ENCODE measurements around the gene MEOX1. TPM values are rescaled to one million over a fixed set of nuclear protein-coding genes. Genes with fewer than 3 reads are reported as not detected.
"Not testable (repeated sequence)": the region's sequence is repeated elsewhere in the genome, so short reads cannot be mapped to it uniquely, and the experiment has no call there.

The MEOX1 gene
- polyA plus RNA-seq, 1 donor, result 2.7 TPM

DNA sequence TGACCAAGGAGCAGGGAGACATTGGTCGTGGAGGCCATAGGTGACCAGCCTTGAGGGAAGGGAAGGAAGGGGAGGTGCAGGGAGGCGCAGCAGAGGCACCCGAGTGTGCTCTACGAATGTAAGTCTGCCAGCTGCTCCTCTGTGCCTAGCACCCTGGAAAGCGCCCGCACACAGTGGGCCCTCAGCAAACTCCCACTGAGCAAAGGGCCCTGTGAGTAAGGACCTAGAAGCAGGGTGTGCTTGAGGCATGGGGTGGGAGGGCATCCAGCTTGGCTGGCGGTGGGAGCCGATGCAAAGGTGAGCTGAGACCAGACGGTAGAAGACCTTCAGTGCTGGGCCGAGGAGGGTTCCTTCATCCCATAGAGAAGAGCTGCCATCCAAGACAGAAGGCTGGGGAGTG lies 36.2 kb upstream of the MEOX1 start:
- Histone ChIP-seq H3K36me3 (ENCODE audit: control insufficient read depth, insufficient read depth, low read length) (no peaks in the 10 kb centered on the region), H3K4me1 (ENCODE audit: control insufficient read depth, insufficient read depth, low read length) (no peaks in the 10 kb centered on the region), H3K9me3 (ENCODE audit: control insufficient read depth, low read depth, low read length) (no peaks in the 10 kb centered on the region), H3K27me3 (ENCODE audit: control insufficient read depth, insufficient read depth, low read length) (peaks cover 5% of the 10 kb centered on the region), H3K27ac (ENCODE audit: low read length) (no peak overlapping the region), H3K4me3 (ENCODE audit: low read length) (no peak overlapping the region)
- no CpG with 5 or more reads among the region's 10 CpGs for WGBS (ENCODE audit: insufficient coverage, low lambda C conversion rate)
- DNase-seq, result no peak

DNA sequence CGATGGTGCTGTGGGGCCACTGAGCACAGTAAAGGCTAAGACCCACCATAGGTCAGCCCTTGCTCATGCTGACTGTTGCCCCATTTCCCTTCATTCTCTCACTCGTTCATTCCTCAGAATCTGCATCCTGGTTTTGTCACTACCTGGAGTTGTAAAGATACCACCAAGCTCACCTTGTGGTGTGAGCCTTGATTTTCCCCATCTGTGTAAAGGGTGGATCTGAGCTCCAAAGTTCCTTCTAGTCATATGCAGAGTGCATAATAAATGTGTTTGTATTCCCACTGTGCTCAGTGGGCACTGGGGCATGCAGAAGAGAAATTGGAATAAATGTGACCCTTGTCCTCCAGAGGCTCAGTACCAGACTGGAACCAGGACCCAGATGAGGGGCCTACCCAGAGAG lies 35.2 kb upstream of the MEOX1 start:
- Histone ChIP-seq H3K4me3 (ENCODE audit: low read length) (no peak overlapping the region), H3K36me3 (ENCODE audit: control insufficient read depth, insufficient read depth, low read length) (no peaks in the 10 kb centered on the region), H3K4me1 (ENCODE audit: control insufficient read depth, insufficient read depth, low read length) (no peaks in the 10 kb centered on the region), H3K27ac (ENCODE audit: low read length) (no peak overlapping the region), H3K27me3 (ENCODE audit: control insufficient read depth, insufficient read depth, low read length) (peaks cover 5% of the 10 kb centered on the region), H3K9me3 (ENCODE audit: control insufficient read depth, low read depth, low read length) (no peaks in the 10 kb centered on the region)
- WGBS (ENCODE audit: insufficient coverage, low lambda C conversion rate), result no CpG with 5 or more reads among the region's 2 CpGs
- DNase-seq, result no peak

DNA sequence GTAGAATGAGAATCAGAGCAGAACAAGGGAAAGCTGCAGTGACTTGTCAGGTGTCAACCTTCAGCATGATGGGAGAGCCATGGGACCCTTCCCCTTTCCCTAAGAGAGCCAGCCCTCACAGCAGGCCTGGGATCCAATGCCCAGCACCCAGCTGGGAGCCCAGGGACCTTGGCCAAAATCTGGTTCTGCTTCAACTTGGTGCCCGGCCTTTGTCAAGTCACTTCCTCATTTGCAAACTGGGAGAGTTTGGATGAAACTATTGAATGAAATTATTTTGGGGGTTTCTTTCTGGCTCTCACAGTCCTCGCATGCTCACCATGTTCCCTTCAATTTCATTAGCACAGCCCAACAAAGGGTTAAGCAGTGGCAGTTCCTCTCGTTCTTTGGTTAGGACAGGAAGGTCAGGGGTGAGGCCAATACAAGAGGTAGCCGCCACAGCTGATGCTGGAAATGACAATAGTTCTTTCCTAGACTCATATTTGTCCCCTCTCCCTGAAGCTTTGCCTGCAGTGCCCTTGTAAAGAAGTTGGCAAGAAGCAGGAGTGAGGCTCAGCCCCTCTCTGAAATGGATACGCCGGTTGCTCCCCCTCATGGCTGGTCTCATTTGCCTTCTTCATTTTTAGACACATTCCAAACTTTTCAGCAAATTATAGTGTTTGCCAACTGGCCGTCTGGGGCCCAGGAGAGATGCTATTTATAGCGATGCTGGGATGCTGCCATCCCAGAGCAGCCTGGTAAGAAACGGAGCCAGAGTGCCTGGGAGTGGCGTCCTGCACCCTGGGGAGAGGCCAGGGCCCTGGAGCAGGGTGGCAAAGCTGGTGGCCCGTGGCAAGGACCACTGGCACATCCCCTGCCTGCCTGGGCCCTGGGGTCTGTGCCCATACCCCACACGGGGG lies 34.5 kb upstream of the MEOX1 start:
- peaks cover 2% of the 10 kb centered on the region for H3K4me1 ChIP-seq (ENCODE audit: control insufficient read depth, insufficient read depth, low read length)
- no peaks in the 10 kb centered on the region for H3K36me3 ChIP-seq (ENCODE audit: control insufficient read depth, insufficient read depth, low read length)
- no CpG with 5 or more reads among the region's 12 CpGs for WGBS (ENCODE audit: insufficient coverage, low lambda C conversion rate)
- no peaks in the 10 kb centered on the region for H3K9me3 ChIP-seq (ENCODE audit: control insufficient read depth, low read depth, low read length)
- DNase-seq, result no peak
- H3K4me3 ChIP-seq (ENCODE audit: low read length), result no peak overlapping the region
- peaks cover 5% of the 10 kb centered on the region for H3K27me3 ChIP-seq (ENCODE audit: control insufficient read depth, insufficient read depth, low read length)
- H3K27ac ChIP-seq (ENCODE audit: low read length), result no peak overlapping the region

DNA sequence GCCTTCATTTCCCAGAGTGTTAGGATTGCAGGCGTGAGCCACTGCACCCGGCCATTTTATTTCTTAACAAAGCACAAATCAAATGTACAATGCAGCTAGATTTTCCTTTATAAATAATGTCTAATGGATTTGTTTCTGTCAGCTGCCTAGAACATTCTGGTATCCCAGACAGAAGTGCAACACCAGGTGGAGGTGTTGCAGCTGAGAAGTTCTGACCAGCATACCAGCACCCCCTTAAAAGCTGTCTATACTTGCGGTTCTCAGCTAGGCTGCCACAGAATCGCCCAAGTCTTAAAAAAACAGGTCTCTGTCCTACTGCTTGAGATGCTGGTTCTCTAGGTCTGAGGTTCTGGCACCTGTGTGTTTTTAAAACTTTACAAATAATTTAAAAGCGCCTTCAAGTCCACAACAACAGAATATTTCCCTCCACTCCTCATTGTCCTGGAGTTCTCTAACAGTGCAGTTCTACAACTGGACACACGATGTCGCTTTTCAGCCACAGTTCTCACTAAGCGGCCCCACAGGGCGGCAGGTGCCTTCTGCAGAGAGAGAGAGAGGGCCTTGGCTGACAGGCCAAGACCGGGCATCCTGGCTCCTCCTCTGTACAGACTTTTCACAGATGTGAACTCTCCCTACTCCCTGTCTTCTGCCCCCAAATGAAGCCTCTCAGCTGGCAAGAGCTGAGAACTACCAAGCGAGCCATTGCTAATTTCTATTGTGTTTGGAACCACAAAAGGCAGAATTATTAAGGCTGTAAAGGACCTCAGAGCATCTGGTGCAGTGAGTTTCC lies 32.6 kb upstream of the MEOX1 start:
- peaks cover 5% of the 10 kb centered on the region for H3K4me1 ChIP-seq (ENCODE audit: control insufficient read depth, insufficient read depth, low read length)
- H3K27ac ChIP-seq (ENCODE audit: low read length), result no peak overlapping the region
- H3K27me3 ChIP-seq (ENCODE audit: control insufficient read depth, insufficient read depth, low read length), result peaks cover 5% of the 10 kb centered on the region
- no peaks in the 10 kb centered on the region for H3K36me3 ChIP-seq (ENCODE audit: control insufficient read depth, insufficient read depth, low read length)
- H3K4me3 ChIP-seq (ENCODE audit: low read length), result no peak overlapping the region
- peak; percentile 72 to 82 for DNase-seq
- WGBS (ENCODE audit: insufficient coverage, low lambda C conversion rate), result 0% methylated on average over 1 of the region's 11 CpGs
- H3K9me3 ChIP-seq (ENCODE audit: control insufficient read depth, low read depth, low read length), result no peaks in the 10 kb centered on the region

DNA sequence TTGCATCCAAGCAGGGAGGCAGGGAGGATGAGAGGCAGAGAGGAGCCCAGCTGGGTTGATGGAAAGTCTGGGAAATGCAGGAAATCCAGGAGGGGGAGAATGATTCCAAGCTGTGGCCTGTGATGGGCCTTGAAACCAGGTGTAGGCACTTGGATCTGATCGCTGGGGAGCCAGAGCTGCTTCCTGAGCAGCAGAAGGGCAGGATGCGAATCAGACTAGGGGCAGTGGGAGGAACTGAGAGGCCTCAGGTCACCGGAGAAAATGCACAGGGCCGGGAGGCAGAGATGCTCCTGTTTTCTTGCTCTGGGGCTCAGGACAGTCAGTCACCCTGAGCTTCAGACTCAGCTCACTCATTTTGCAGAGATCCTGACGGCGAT lies 29.6 kb upstream of the MEOX1 start:
- peaks cover 8% of the 10 kb centered on the region for H3K4me1 ChIP-seq (ENCODE audit: control insufficient read depth, insufficient read depth, low read length)
- no peak overlapping the region for H3K27ac ChIP-seq (ENCODE audit: low read length)
- no peaks in the 10 kb centered on the region for H3K9me3 ChIP-seq (ENCODE audit: control insufficient read depth, low read depth, low read length)
- H3K4me3 ChIP-seq (ENCODE audit: low read length), result no peak overlapping the region
- H3K27me3 ChIP-seq (ENCODE audit: control insufficient read depth, insufficient read depth, low read length), result no peaks in the 10 kb centered on the region
- H3K36me3 ChIP-seq (ENCODE audit: control insufficient read depth, insufficient read depth, low read length), result no peaks in the 10 kb centered on the region
- no CpG with 5 or more reads among the region's 6 CpGs for WGBS (ENCODE audit: insufficient coverage, low lambda C conversion rate)
- no peak for DNase-seq

DNA sequence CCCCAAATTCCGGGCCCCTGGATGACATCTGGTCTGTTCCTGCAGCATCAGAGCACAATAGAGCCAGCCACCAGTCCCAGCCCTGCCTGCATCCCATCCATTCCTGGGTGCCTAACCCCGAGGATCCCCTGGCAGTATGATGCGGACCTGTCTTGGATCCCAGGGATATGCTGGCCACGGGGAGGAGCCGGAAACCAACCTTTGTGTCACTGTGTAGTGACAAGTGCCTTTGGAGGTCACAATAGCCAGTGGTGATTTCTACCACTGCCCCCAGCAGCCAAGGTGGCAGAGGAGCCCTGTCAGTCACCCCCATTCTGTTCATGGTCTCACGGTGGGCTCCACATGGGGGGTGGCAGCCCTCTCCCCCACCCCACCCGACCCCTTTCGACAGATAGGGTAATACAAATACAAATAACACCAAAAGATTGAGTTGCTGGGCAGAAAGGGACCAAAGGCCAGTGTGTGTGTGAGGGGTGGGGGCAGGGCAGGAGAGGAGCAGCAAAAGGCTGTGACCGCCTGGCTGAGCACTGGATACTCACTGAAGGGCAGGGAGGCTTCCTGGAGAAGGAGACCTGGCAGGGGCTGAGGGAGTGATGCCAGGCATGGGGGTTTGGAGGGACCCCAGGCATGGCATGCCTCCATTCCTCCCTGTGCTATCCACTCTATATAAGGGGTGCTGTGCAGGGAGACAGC lies 29.0 kb upstream of the MEOX1 start:
- Histone ChIP-seq H3K9me3 (ENCODE audit: control insufficient read depth, low read depth, low read length) (no peaks in the 10 kb centered on the region), H3K27me3 (ENCODE audit: control insufficient read depth, insufficient read depth, low read length) (no peaks in the 10 kb centered on the region), H3K36me3 (ENCODE audit: control insufficient read depth, insufficient read depth, low read length) (no peaks in the 10 kb centered on the region), H3K4me3 (ENCODE audit: low read length) (no peak overlapping the region), H3K4me1 (ENCODE audit: control insufficient read depth, insufficient read depth, low read length) (peaks cover 8% of the 10 kb centered on the region), H3K27ac (ENCODE audit: low read length) (no peak overlapping the region)
- DNase-seq, result no peak
- WGBS (ENCODE audit: insufficient coverage, low lambda C conversion rate), result no CpG with 5 or more reads among the region's 9 CpGs

DNA sequence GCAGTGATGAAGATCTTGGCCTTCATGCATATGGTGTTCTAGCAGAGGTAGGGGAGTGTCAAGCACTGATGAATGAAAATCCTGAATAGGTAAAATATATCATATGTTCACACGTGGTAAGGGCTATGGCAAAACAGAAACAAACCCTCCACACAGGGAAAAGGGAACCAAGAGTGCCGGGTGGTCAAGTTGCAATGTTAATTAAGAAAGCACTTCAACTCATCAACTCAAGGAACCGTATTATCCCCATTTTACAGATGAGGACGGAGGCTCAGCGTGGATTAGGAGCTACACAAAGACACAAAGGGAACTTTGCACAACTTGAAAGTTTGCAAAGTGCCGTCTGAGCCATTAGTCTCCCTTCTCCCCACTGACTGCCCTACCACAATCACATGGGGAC lies 28.1 kb upstream of the MEOX1 start:
- DNase-seq, result no peak
- Histone ChIP-seq H3K9me3 (ENCODE audit: control insufficient read depth, low read depth, low read length) (no peaks in the 10 kb centered on the region), H3K4me3 (ENCODE audit: low read length) (no peak overlapping the region), H3K36me3 (ENCODE audit: control insufficient read depth, insufficient read depth, low read length) (no peaks in the 10 kb centered on the region), H3K27me3 (ENCODE audit: control insufficient read depth, insufficient read depth, low read length) (no peaks in the 10 kb centered on the region), H3K27ac (ENCODE audit: low read length) (no peak overlapping the region), H3K4me1 (ENCODE audit: control insufficient read depth, insufficient read depth, low read length) (peaks cover 11% of the 10 kb centered on the region)
- no CpG with 5 or more reads among the region's 6 CpGs for WGBS (ENCODE audit: insufficient coverage, low lambda C conversion rate)

DNA sequence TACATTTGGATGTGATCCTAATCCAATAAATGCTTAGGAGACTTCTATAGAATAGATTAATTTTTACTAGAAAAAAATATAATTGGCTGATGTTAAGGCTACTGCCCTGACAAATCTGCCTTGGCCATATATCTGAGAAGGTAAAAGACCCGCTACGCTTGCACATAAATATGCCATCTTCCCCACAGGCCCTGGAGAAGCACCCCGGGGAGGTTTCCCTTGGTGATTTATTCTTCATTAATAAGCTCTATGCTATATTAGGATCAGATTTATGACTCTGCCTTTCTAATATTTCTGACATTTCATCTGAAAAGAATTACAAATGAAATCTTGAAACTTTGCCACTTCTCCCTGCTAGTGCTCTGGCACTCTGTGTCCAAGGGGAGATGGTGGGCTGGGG lies 27.4 kb upstream of the MEOX1 start:
- WGBS (ENCODE audit: insufficient coverage, low lambda C conversion rate), result no CpG with 5 or more reads among the region's 3 CpGs
- Histone ChIP-seq H3K36me3 (ENCODE audit: control insufficient read depth, insufficient read depth, low read length) (no peaks in the 10 kb centered on the region), H3K9me3 (ENCODE audit: control insufficient read depth, low read depth, low read length) (no peaks in the 10 kb centered on the region), H3K4me1 (ENCODE audit: control insufficient read depth, insufficient read depth, low read length) (peaks cover 15% of the 10 kb centered on the region), H3K27ac (ENCODE audit: low read length) (no peak overlapping the region), H3K4me3 (ENCODE audit: low read length) (no peak overlapping the region), H3K27me3 (ENCODE audit: control insufficient read depth, insufficient read depth, low read length) (no peaks in the 10 kb centered on the region)
- no peak for DNase-seq

DNA sequence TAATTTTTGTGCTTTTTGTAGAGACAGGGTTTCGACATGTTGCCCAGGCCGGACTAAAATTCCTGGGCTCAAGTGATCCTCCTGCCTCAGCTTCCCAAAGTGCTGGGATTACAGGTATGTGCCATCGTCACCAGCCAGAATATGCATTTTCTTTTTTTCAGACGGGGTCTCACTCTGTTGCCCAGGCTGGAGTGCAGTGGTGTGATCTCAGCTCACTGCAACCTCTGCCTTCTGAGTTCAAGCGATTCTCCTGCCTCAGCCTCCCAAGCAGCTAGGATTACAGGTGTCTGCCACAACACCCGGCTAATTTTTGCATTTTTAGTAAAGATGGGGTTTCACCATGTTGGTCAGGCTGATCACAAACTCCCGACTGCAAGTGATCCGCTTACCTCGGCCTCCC lies 25.2 kb upstream of the MEOX1 start:
- not testable (repeated sequence) for H3K9me3 ChIP-seq (ENCODE audit: control insufficient read depth, low read depth, low read length); H3K27ac ChIP-seq (ENCODE audit: low read length); H3K4me3 ChIP-seq (ENCODE audit: low read length); DNase-seq; H3K36me3 ChIP-seq (ENCODE audit: control insufficient read depth, insufficient read depth, low read length); H3K27me3 ChIP-seq (ENCODE audit: control insufficient read depth, insufficient read depth, low read length)
- peaks cover 17% of the 10 kb centered on the region for H3K4me1 ChIP-seq (ENCODE audit: control insufficient read depth, insufficient read depth, low read length)
- no CpG with 5 or more reads among the region's 9 CpGs for WGBS (ENCODE audit: insufficient coverage, low lambda C conversion rate)

DNA sequence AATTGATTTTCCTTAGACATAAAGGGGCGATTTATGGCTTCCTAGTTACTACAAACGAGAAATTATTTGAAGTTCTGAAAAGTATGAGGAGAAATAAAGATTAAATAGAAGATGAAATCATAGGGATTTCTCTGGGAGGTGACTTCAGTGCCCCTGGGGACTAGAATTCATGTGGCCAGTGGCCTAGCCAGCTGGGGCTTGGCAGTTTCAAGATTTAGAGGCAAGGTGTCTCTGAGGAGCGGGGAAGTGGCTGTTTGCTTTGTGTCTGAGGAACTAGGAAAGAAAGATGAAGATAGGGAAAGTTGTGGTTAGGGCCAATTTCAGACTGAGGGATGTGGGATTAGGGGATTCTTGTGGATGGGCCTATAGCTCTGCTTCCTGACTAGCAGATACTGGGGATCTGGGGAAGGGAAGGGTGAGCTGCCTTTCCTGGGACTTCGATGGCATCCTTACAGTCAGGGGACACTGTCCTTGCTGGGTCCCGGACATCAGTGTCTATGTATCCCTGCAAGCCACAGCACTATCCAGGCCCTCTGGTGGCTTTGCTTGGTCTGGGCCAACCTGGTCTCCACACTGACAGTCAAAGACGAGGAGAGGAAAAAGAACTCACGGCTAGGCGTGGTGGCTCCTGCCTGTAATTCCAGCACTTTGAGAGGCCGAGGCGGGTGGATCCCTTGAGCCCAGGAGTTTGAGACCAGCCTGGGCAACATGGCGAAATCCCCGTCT lies 22.4 kb upstream of the MEOX1 start:
- H3K4me1 ChIP-seq (ENCODE audit: control insufficient read depth, insufficient read depth, low read length), result peaks cover 12% of the 10 kb centered on the region
- H3K27ac ChIP-seq (ENCODE audit: low read length), result no peak overlapping the region
- DNase-seq, result no peak
- 100% methylated on average over 1 of the region's 12 CpGs for WGBS (ENCODE audit: insufficient coverage, low lambda C conversion rate)
- no peaks in the 10 kb centered on the region for H3K27me3 ChIP-seq (ENCODE audit: control insufficient read depth, insufficient read depth, low read length)
- H3K36me3 ChIP-seq (ENCODE audit: control insufficient read depth, insufficient read depth, low read length), result no peaks in the 10 kb centered on the region
- no peak overlapping the region for H3K4me3 ChIP-seq (ENCODE audit: low read length)
- no peaks in the 10 kb centered on the region for H3K9me3 ChIP-seq (ENCODE audit: control insufficient read depth, low read depth, low read length)

Measured in large intestine (tissue), 3 donors.